Measurements from ENCODE around the gene CEACAM16.

Gene CEACAM16

DNA sequence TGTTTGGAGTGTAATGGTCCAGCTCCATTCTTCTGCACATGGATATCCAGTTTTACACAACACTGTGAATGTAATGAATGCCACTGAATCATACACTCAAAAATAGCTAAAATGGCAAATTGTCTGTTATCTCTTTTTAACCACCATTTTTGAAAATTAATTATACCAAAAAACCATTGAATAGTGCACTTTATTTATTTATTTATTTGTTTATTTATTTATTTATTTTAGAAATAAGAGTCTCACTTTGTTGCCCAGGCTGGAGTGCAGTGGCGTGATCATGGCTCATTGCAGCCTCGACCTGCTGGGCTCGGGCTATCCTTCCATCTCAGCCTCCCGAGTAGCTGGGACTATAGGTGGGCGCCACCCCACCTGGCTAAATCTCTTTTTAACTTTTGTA is 35.0 kb upstream of the CEACAM16 start:
- TF ChIP-seq FOXP2 (optimal IDR thresholded peaks at IDR 0.05; ENCODE audit: borderline replicate concordance, extremely low read depth, extremely low read length, insufficient read depth) (no peak), POLR2AphosphoS5 (IDR thresholded peaks at IDR 0.05; ENCODE audit: low read depth, low read length) (no peak)
- TF ChIP-seq, protein P1, sequence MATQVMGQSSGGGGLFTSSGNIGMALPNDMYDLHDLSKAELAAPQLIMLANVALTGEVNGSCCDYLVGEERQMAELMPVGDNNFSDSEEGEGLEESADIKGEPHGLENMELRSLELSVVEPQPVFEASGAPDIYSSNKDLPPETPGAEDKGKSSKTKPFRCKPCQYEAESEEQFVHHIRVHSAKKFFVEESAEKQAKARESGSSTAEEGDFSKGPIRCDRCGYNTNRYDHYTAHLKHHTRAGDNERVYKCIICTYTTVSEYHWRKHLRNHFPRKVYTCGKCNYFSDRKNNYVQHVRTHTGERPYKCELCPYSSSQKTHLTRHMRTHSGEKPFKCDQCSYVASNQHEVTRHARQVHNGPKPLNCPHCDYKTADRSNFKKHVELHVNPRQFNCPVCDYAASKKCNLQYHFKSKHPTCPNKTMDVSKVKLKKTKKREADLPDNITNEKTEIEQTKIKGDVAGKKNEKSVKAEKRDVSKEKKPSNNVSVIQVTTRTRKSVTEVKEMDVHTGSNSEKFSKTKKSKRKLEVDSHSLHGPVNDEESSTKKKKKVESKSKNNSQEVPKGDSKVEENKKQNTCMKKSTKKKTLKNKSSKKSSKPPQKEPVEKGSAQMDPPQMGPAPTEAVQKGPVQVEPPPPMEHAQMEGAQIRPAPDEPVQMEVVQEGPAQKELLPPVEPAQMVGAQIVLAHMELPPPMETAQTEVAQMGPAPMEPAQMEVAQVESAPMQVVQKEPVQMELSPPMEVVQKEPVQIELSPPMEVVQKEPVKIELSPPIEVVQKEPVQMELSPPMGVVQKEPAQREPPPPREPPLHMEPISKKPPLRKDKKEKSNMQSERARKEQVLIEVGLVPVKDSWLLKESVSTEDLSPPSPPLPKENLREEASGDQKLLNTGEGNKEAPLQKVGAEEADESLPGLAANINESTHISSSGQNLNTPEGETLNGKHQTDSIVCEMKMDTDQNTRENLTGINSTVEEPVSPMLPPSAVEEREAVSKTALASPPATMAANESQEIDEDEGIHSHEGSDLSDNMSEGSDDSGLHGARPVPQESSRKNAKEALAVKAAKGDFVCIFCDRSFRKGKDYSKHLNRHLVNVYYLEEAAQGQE (IDR thresholded peaks at IDR 0.05; ENCODE audit: insufficient read depth in 1 of 2, low read depth in 2 of 2, low read length in 2 of 2) = no peak

DNA sequence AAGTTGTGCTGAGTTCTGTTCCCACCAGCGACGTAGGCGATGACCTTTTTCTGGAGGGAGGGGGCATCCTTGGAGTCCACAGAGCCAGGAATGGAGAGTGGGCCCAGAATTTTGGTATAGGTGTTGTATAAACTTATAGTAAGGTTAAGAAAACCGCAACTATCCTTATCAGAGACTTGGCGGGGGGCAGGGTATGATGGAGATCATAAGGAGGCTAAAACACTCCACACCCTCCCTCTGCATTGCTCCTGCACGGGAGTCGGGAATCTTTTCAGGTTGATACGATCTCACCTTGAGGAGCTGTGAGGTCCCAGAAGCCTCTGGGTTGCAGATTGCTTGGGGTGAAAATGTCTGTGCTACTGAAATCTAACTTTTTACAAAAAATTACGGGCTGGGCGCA is 34.0 kb upstream of the CEACAM16 start:
- TF ChIP-seq SIN3A (IDR thresholded peaks at IDR 0.05; ENCODE audit: borderline replicate concordance, insufficient read depth, low read length) (no peak), POLR2AphosphoS5 (IDR thresholded peaks at IDR 0.05; ENCODE audit: low read depth, low read length) (no peak), FOXP2 (optimal IDR thresholded peaks at IDR 0.05; ENCODE audit: borderline replicate concordance, extremely low read depth, extremely low read length, insufficient read depth) (no peak), TAF1 (IDR thresholded peaks at IDR 0.05; ENCODE audit: borderline replicate concordance, insufficient read depth, low read length) (no peak)
- TF ChIP-seq, protein P1 (IDR thresholded peaks at IDR 0.05; ENCODE audit: insufficient read depth in 1 of 2, low read depth in 2 of 2, low read length in 2 of 2) = no peak

DNA sequence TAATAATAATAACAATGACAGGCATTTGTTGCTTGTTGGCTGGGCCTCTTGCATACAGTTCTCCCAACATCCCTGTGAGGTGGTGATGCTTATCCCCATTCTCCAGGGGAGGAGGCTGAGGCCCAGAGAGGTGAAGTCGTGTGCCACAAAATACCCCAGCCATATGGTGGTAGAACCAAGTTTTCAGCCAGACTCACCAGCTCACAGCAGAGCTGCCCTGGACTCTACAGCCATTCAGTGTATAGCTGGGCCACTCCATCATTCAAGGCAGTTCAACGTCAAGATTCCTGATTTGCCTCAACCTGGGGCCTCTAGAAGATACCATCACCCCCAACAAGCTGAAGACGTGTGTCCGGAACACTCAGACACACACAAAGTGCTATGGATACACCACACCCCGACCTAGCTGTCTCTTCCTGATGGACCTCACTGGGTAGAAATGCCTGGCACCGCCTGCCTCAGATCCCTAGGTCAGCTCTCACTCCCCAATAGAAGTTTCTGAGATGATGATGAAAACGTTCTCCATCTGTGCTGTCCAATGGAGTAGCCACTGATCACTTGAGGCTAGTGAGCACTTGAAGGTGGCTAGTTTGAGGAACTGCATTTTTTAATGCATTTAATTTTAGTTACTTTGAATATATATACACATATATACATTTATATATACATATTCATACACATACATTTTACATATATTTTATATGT is 31.9 kb upstream of the CEACAM16 start:
- TF ChIP-seq POLR2AphosphoS5 (IDR thresholded peaks at IDR 0.05; ENCODE audit: low read depth, low read length) (no peak), FOXP2 (optimal IDR thresholded peaks at IDR 0.05; ENCODE audit: borderline replicate concordance, extremely low read depth, extremely low read length, insufficient read depth) (no peak), SIN3A (IDR thresholded peaks at IDR 0.05; ENCODE audit: borderline replicate concordance, insufficient read depth, low read length) (no peak), TAF1 (IDR thresholded peaks at IDR 0.05; ENCODE audit: borderline replicate concordance, insufficient read depth, low read length) (no peak)
- TF ChIP-seq, protein P1 (IDR thresholded peaks at IDR 0.05; ENCODE audit: insufficient read depth in 1 of 2, low read depth in 2 of 2, low read length in 2 of 2) = no peak

DNA sequence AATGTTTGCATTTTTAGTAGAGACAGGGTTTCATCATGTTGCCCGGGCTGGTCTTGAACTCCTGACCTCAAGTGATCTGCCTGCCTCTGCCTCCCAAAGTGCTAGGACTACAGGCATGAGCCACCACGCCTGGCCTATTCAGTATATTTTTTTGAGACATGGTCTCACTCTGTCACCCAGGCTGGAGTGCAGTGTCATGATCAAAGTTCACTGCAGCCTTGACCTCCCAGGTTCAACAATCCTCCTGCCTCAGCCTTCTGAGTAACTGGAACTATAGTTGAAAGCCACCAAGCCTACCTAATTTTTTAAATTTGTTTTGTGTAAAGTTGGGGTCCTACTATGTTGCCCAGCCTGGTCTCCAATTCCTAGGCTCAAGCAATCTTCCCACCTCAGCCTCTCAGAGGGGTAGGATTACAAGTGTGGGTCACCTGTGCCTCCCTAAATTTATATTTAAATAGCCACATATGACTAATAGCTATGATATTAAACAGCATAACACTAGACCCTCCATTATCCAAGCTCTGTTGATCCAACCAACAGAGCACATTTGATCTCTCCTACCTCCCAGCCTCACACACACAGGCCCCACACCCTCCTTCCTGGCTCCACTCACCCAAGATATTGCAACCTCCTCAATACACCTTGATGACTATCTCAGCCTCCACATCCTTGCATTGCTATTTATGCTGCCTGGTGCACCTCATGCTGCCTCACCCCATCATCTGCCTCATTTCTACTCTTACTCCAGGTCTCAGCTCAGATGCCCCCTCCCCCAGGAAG is 29.8 kb upstream of the CEACAM16 start:
- TF ChIP-seq FOXP2 (optimal IDR thresholded peaks at IDR 0.05; ENCODE audit: borderline replicate concordance, extremely low read depth, extremely low read length, insufficient read depth) (no peak), SIN3A (IDR thresholded peaks at IDR 0.05; ENCODE audit: borderline replicate concordance, insufficient read depth, low read length) (no peak), POLR2AphosphoS5 (IDR thresholded peaks at IDR 0.05; ENCODE audit: low read depth, low read length) (no peak), TAF1 (IDR thresholded peaks at IDR 0.05; ENCODE audit: borderline replicate concordance, insufficient read depth, low read length) (no peak)
- TF ChIP-seq, protein P1 (IDR thresholded peaks at IDR 0.05; ENCODE audit: insufficient read depth in 1 of 2, low read depth in 2 of 2, low read length in 2 of 2) = no peak

Data from PFSK-1 (cell line).